IMR-90 (cell line): ENCODE results near the gene DLX1. TPM values are rescaled to one million over a fixed set of nuclear protein-coding genes. Genes with fewer than 3 reads are reported as not detected.
A peak's percentile ranks its signal among the peaks of the same experiment; 100 is the strongest.

Source experiments
- ATAC-seq: fragments of 200-7000 bp; cut with Tn5 transposase; 2 replicates; pipeline ENCODE4 v1.9.1; 2020; ENCODE audit warnings: low read depth, mild to moderate bottlenecking, moderate library complexity
- BruUV-seq: library from RNA; stranded (reverse); fragments of 400-500 nt; replicated peaks from 2 replicates; lab custom pipeline; 2021; lab: Mats Ljungman, UMichigan
- CTCF ChIA-PET: fragments of 300-600 bp; formaldehyde crosslinking; extraction: SDS; loops from one replicate; lab custom pipeline; 2021; ENCODE audit warnings: antibody characterized with exemption; lab: Yijun Ruan, JAX
- POLR2A ChIA-PET: fragments of 300-600 bp; sonication (Branson Sonifier 250); formaldehyde crosslinking; loops from one replicate; lab custom pipeline; 2022; ENCODE audit warnings: antibody characterized with exemption; ENCODE audit not compliant: unreplicated experiment; lab: Charles Lee
- DNase-seq: peaks from one replicate; pipeline ENCODE4 v3.0.0; 2013
- H2AFZ ChIP-seq: replicated peaks from 2 replicates; pipeline ENCODE3; 2013; ENCODE audit warnings: low read length, mild to moderate bottlenecking; ENCODE audit not compliant: poor library complexity
- H2AK5ac ChIP-seq: 2 replicates; pipeline ENCODE4 v1.6.1; 2013; ENCODE audit warnings: low read depth, low read length, inconsistent platforms
- H2AK9ac ChIP-seq: replicated peaks from 2 replicates; pipeline ENCODE3; 2013; ENCODE audit warnings: mild to moderate bottlenecking, low read depth, low read length, moderate library complexity; ENCODE audit not compliant: poor library complexity
- H2BK120ac ChIP-seq: 2 replicates; pipeline ENCODE4 v1.6.1; 2013; ENCODE audit warnings: low read depth, low read length, inconsistent platforms
- H2BK15ac ChIP-seq: 3 replicates; pipeline ENCODE4 v1.6.1; 2013; ENCODE audit warnings: low read depth, low read length, inconsistent platforms
- H2BK20ac ChIP-seq: 2 replicates; pipeline ENCODE4 v1.6.1; 2013; ENCODE audit warnings: low read depth, mild to moderate bottlenecking, inconsistent platforms, low read length, moderate library complexity
- H2BK5ac ChIP-seq: 2 replicates; pipeline ENCODE4 v1.6.1; 2013; ENCODE audit warnings: mild to moderate bottlenecking, low read depth, low read length, inconsistent platforms; ENCODE audit not compliant: poor library complexity, severe bottlenecking
- H3K14ac ChIP-seq: replicated peaks from 2 replicates; pipeline ENCODE4 v1.6.1; 2013; ENCODE audit warnings: low read depth, low read length, inconsistent platforms
- H3K18ac ChIP-seq: 2 replicates; pipeline ENCODE4 v1.6.1; 2013; ENCODE audit warnings: low read depth, low read length, control low read depth
- H3K23ac ChIP-seq: 2 replicates; pipeline ENCODE4 v1.6.1; 2013; ENCODE audit warnings: low read depth, low read length, inconsistent platforms
- H3K27ac ChIP-seq: 2 replicates; pipeline ENCODE4 v1.5.1; 2013; ENCODE audit warnings: mild to moderate bottlenecking, control low read depth, low read length; ENCODE audit not compliant: insufficient read depth
- H3K27me3 ChIP-seq: 2 replicates; pipeline ENCODE4 v1.6.1; 2013; ENCODE audit warnings: low read length; ENCODE audit not compliant: control insufficient read depth, insufficient read depth
- H3K36me3 ChIP-seq: 2 replicates; pipeline ENCODE4 v1.6.1; 2013; ENCODE audit warnings: low read length, mixed read lengths; ENCODE audit not compliant: control insufficient read depth, insufficient read depth
- H3K4ac ChIP-seq: 2 replicates; pipeline ENCODE4 v1.6.1; 2013; ENCODE audit warnings: low read depth, low read length, inconsistent platforms
- H3K4me1 ChIP-seq: 2 replicates; pipeline ENCODE4 v1.6.1; 2013; ENCODE audit warnings: low read length, mixed read lengths; ENCODE audit not compliant: control insufficient read depth, insufficient read depth
- H3K4me2 ChIP-seq: 2 replicates; pipeline ENCODE4 v1.6.1; 2013; ENCODE audit warnings: low read depth, mild to moderate bottlenecking, control low read depth, low read length, moderate library complexity
- H3K4me3 ChIP-seq: 2 replicates; pipeline ENCODE4 v1.5.1; 2013; ENCODE audit warnings: low read depth, mild to moderate bottlenecking, control low read depth, low read length, moderate library complexity; ENCODE audit not compliant: insufficient read depth
- H3K56ac ChIP-seq: 2 replicates; pipeline ENCODE4 v1.6.1; 2013; ENCODE audit warnings: low read length, inconsistent platforms; ENCODE audit not compliant: insufficient read depth; ENCODE audit errors: extremely low read depth
- H3K79me1 ChIP-seq, 2 experiments: 2 replicates each; pipeline ENCODE4 v1.6.1; 2013; ENCODE audit warnings: low read length in 2 of 2, inconsistent platforms in 1 of 2, low read depth in 1 of 2
- H3K9ac ChIP-seq: 2 replicates; pipeline ENCODE4 v1.6.1; 2013; ENCODE audit warnings: low read depth, low read length, control low read depth
- H3K9me1 ChIP-seq: 2 replicates; pipeline ENCODE4 v1.6.1; 2013; ENCODE audit warnings: low read length, inconsistent platforms; ENCODE audit not compliant: insufficient read depth
- H3K9me3 ChIP-seq: 2 replicates; pipeline ENCODE4 v1.6.1; 2013; ENCODE audit warnings: low read length; ENCODE audit not compliant: control insufficient read depth, insufficient read depth
- H4K20me1 ChIP-seq: 2 replicates; pipeline ENCODE4 v1.6.1; 2013; ENCODE audit warnings: low read length, inconsistent platforms; ENCODE audit not compliant: insufficient read depth
- H4K5ac ChIP-seq: 2 replicates; pipeline ENCODE4 v1.6.1; 2013; ENCODE audit warnings: mild to moderate bottlenecking, low read depth, low read length, control low read depth
- H4K8ac ChIP-seq, 2 experiments: 2 replicates each; pipeline ENCODE4 v1.6.1; 2013; ENCODE audit warnings: low read depth in 2 of 2, low read length in 2 of 2, control low read depth in 1 of 2, inconsistent platforms in 1 of 2
- H4K91ac ChIP-seq: 2 replicates; pipeline ENCODE4 v1.6.1; 2013; ENCODE audit warnings: low read depth, low read length, inconsistent platforms; ENCODE audit not compliant: insufficient read depth
- BHLHE40 ChIP-seq: fragments of 150-350 bp; IDR thresholded peaks from 2 replicates; pipeline ENCODE4 v1.6.1; 2016; ENCODE audit warnings: mild to moderate bottlenecking, low read depth, low read length
- CEBPB ChIP-seq: IDR thresholded peaks from 2 replicates; pipeline ENCODE4 v1.6.1; 2012; ENCODE audit warnings: low read depth, low read length, improper control_type of control experiment
- CHD1 ChIP-seq: IDR thresholded peaks from 2 replicates; pipeline ENCODE4 v1.6.1; 2012; ENCODE audit warnings: low read depth, low read length, improper control_type of control experiment
- CTCF ChIP-seq: conservative IDR thresholded peaks from 2 replicates; pipeline ENCODE4 v1.5.1; 2012; ENCODE audit warnings: mild to moderate bottlenecking, low read depth, low read length, improper control_type of control experiment
- FOS ChIP-seq: fragments of 150-350 bp; IDR thresholded peaks from 2 replicates; pipeline ENCODE4 v1.6.1; 2016; ENCODE audit warnings: low read depth, low read length
- MAFK ChIP-seq: IDR thresholded peaks from 2 replicates; pipeline ENCODE4 v1.6.1; 2012; ENCODE audit warnings: low read depth, low read length, improper control_type of control experiment
- MAZ ChIP-seq: IDR thresholded peaks from 2 replicates; pipeline ENCODE4 v1.6.1; 2012; ENCODE audit warnings: low read depth, mild to moderate bottlenecking, low read length, improper control_type of control experiment, moderate library complexity, borderline replicate concordance
- MXI1 ChIP-seq: IDR thresholded peaks from 2 replicates; pipeline ENCODE4 v1.6.1; 2012; ENCODE audit warnings: low read depth, mild to moderate bottlenecking, low read length, moderate library complexity, borderline replicate concordance
- NFE2L2 ChIP-seq: fragments of 150-350 bp; IDR thresholded peaks from 2 replicates; pipeline ENCODE4 v1.6.1; 2016; ENCODE audit warnings: low read depth, mild to moderate bottlenecking, low read length
- POLR2A ChIP-seq: IDR thresholded peaks from 2 replicates; pipeline ENCODE4 v1.6.1; 2012; ENCODE audit warnings: mild to moderate bottlenecking, low read depth, low read length
- RAD21 ChIP-seq: IDR thresholded peaks from 2 replicates; pipeline ENCODE4 v1.6.1; 2012; ENCODE audit warnings: low read length, improper control_type of control experiment
- RCOR1 ChIP-seq: IDR thresholded peaks from 2 replicates; pipeline ENCODE4 v1.6.1; 2012; ENCODE audit warnings: mild to moderate bottlenecking, low read length, improper control_type of control experiment; ENCODE audit not compliant: insufficient replicate concordance
- RFX5 ChIP-seq: IDR thresholded peaks from 2 replicates; pipeline ENCODE4 v1.8.0; 2012; ENCODE audit warnings: low read depth, mild to moderate bottlenecking, low read length, moderate library complexity
- SMC3 ChIP-seq: fragments of 150-350 bp; IDR thresholded peaks from 2 replicates; pipeline ENCODE4 v1.6.1; 2016; ENCODE audit warnings: low read depth, mild to moderate bottlenecking, antibody characterized with exemption, low read length, moderate library complexity
- USF2 ChIP-seq: fragments of 150-350 bp; IDR thresholded peaks from 2 replicates; pipeline ENCODE4 v1.6.1; 2017; ENCODE audit warnings: mild to moderate bottlenecking, antibody characterized with exemption, low read length, low read depth
- WGBS, 2 experiments: methylation state at CpG; one replicate each; pipeline versions ENCODE4 v1.1.5 to v1.1.7; 2013; ENCODE audit warnings: missing lambda C conversion rate in 2 of 2; ENCODE audit not compliant: insufficient read length in 1 of 2; ENCODE audit errors: extremely low coverage in 2 of 2; 5-methylcytosine and 5-hydroxymethylcytosine counted together
- dilution Hi-C: fragments of 300-500 bp; cut with HindIII; formaldehyde crosslinking; loops from one replicate; pipeline ENCODE4 v1.14.3; 2018; ENCODE audit warnings: low sequenced_read_pairs; ENCODE audit not compliant: unreplicated experiment
- in situ Hi-C: fragments of 300-500 bp; cut with MboI; formaldehyde crosslinking; loops from 3 replicates; pipeline ENCODE4 v1.14.3; 2019; ENCODE audit warnings: low sequenced_read_pairs, inconsistent platforms, mixed read lengths
- intact Hi-C: fragments of 100-400 bp; cut with micrococcal nuclease; formaldehyde crosslinking; loops from 2 replicates; pipeline ENCODE4 v1.10.0; 2022
- polyA plus RNA-seq, 3 experiments: library from polyadenylated mRNA; depleted of rRNA; stranded (reverse); fragments of >200 nt; gene quantifications; 2 replicates each; pipeline ENCODE4 v1.2.3, GENCODE V29; 2012; ENCODE audit warnings: low replicate concordance in 1 of 3
- total RNA-seq: library from RNA; depleted of rRNA; stranded (reverse); fragments of >200 nt; gene quantifications from 2 replicates; pipeline ENCODE4 v1.2.3, GENCODE V29; 2012
- TF ChIP-seq, protein P1 (sequence below): fragments of 150-350 bp; IDR thresholded peaks from 2 replicates; pipeline ENCODE4 v1.6.1; 2016; ENCODE audit warnings: low read depth, mild to moderate bottlenecking, low read length, moderate library complexity, borderline replicate concordance

The DLX1 gene
- total and polyA plus RNA-seq, 2 of the 4 experiments (the other 2 are of a cell fraction) = 0.36 to 2.2 TPM

- Histone ChIP-seq H3K27me3 (no peaks in the 10 kb centered on the region), H4K8ac (no peak overlapping the region), H3K4ac (0 out of 2 replicates have a peak overlapping the region, but pooled peaks have one; percentile 16), H3K18ac (no peak overlapping the region), H3K9me1 (no peaks in the 10 kb centered on the region), H4K5ac (no peak overlapping the region), H2AFZ (peak overlapping the region; percentile 36), H3K4me2 (no peak overlapping the region), H2AK9ac (no peak overlapping the region), H4K20me1 (no peaks in the 10 kb centered on the region), H3K23ac (no peak overlapping the region), H4K91ac (no peak overlapping the region), H3K4me3 (no peak overlapping the region), H3K4me1 (peaks cover 4% of the 10 kb centered on the region; the same call in 1 of the 2 replicates), H3K9me3 (no peaks in the 10 kb centered on the region), H3K14ac (no peak overlapping the region), H3K79me1 (no peaks in the 10 kb centered on the region), H3K36me3 (no peaks in the 10 kb centered on the region), H3K27ac (no peak overlapping the region), H2BK15ac (no peak overlapping the region), H3K56ac (no peak overlapping the region), H2BK120ac (no peak overlapping the region), H2BK20ac (no peak overlapping the region), H2BK5ac (no peak overlapping the region), H3K9ac (no peak overlapping the region), H2AK5ac (no peak overlapping the region)
- no peak for DNase-seq
- no TSS peak for BruUV-seq
- no CpG with 5 or more reads among the region's 5 CpGs for WGBS, 2 experiments
- ChIA-PET CTCF (interaction anchor here (0.7 to 0.9 kb wide), 2 partner anchors 10 to 697 kb away, joined by 4 to 5 read pairs; no protein-coding TSS in a partner anchor), POLR2A (no interaction called here)
- no peak for ATAC-seq
- dilution Hi-C loops = no loop called here
- intact Hi-C loops = no loop called here
- in situ Hi-C loops = no loop called here
- TF ChIP-seq CTCF (no peak), USF2 (no peak), MXI1 (no peak), SMC3 (no peak), BHLHE40 (no peak), POLR2A (no peak), NFE2L2 (no peak), CEBPB (no peak), RAD21 (no peak), RCOR1 (no peak), FOS (no peak), MAFK (no peak), RFX5 (no peak), MAZ (no peak), CHD1 (no peak)
- TF ChIP-seq, protein P1, sequence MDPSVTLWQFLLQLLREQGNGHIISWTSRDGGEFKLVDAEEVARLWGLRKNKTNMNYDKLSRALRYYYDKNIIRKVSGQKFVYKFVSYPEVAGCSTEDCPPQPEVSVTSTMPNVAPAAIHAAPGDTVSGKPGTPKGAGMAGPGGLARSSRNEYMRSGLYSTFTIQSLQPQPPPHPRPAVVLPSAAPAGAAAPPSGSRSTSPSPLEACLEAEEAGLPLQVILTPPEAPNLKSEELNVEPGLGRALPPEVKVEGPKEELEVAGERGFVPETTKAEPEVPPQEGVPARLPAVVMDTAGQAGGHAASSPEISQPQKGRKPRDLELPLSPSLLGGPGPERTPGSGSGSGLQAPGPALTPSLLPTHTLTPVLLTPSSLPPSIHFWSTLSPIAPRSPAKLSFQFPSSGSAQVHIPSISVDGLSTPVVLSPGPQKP = no peak
Measured at GRCh38 chr2:172116107-172116506, 30.8 kb downstream of the DLX1 start.
